HS-5 (cell line): ENCODE measurements around the gene IL17RD.

ENCODE experiments used
- DNase-seq: peaks from one replicate; pipeline ENCODE4 v3.0.0-alpha.2; 2012; ENCODE audit warnings: low read depth

IL17RD gene

GRCh38 chr3:57065588-57065987 lies 99.6 kb downstream of the IL17RD start:
- DNase-seq, result no peak

GRCh38 chr3:57064572-57064971 lies 100.6 kb downstream of the IL17RD start:
- DNase-seq, result no peak

- DNase-seq, result no peak
Observed at GRCh38 chr3:57064001-57064400, 101.2 kb downstream of the IL17RD start.

- no peak for DNase-seq
Observed at GRCh38 chr3:57063032-57063431, 102.1 kb downstream of the IL17RD start.

- DNase-seq, result no peak
Observed at GRCh38 chr3:57062101-57062631, 103.0 kb downstream of the IL17RD start.

- DNase-seq, result no peak
Observed at GRCh38 chr3:57061556-57061955, 103.6 kb downstream of the IL17RD start.

- peak; percentile 80 for DNase-seq
Observed at GRCh38 chr3:57060089-57060821, 104.9 kb downstream of the IL17RD start, which contains the start of gene SPATA12. Gene SPATA12, plus strand, starts transcription at chr3:57060664. Its CDS starts 13,031 bp downstream, at chr3:57073695.

- DNase-seq, result no peak
Observed at GRCh38 chr3:57059411-57059810, 105.7 kb downstream of the IL17RD start.

- no peak for DNase-seq
Observed at GRCh38 chr3:57057351-57057750, 107.8 kb downstream of the IL17RD start.

GRCh38 chr3:57053122-57053521 lies 112.0 kb downstream of the IL17RD start:
- no peak for DNase-seq

GRCh38 chr3:57052662-57053061 lies 112.5 kb downstream of the IL17RD start:
- no peak for DNase-seq

GRCh38 chr3:57048728-57049127 lies 116.4 kb downstream of the IL17RD start:
- no peak for DNase-seq

- DNase-seq, result no peak
Observed at GRCh38 chr3:57048052-57048671, 117.0 kb downstream of the IL17RD start.

GRCh38 chr3:57046101-57046765 lies 118.9 kb downstream of the IL17RD start:
- DNase-seq, result no peak

GRCh38 chr3:57043518-57043917 lies 121.6 kb downstream of the IL17RD start:
- no peak for DNase-seq

- no peak for DNase-seq
Observed at GRCh38 chr3:57041674-57042073, 123.5 kb downstream of the IL17RD start.
